Ovary (tissue), 9 donors: ENCODE data around the gene NEMF. TPM values are rescaled to one million over a fixed set of nuclear protein-coding genes. Genes with fewer than 3 reads are reported as not detected.

Source experiments
- DNase-seq, 5 donors: peaks; one replicate each; pipeline ENCODE4 v3.0.0-alpha.2; 2019 to 2020
- H3K27ac ChIP-seq, 2 donors: fragments of 200-600 bp; one replicate each; pipeline versions ENCODE4 v1.5.1 to v1.8.0; 2019 to 2022
- H3K27me3 ChIP-seq: fragments of 200-600 bp; one replicate; pipeline ENCODE4 v1.8.0; 2022
- H3K36me3 ChIP-seq: fragments of 200-600 bp; sonication (generic); one replicate; pipeline ENCODE4 v1.5.1; 2019
- H3K4me1 ChIP-seq: one replicate; pipeline ENCODE4 v1.8.1; 2013; ENCODE audit warnings: mild to moderate bottlenecking, moderate library complexity; ENCODE audit not compliant: insufficient read depth
- H3K4me3 ChIP-seq: fragments of 200-600 bp; sonication (generic); one replicate; pipeline ENCODE4 v1.5.1; 2017
- H3K9me3 ChIP-seq, 2 donors: fragments of 200-600 bp in 1 of 2; sonication (generic) in 1 of 2; one replicate each; pipeline versions ENCODE4 v1.5.1 to v1.8.1; 2013 to 2019; ENCODE audit warnings: mild to moderate bottlenecking in 1 of 2, moderate library complexity in 1 of 2
- CTCF ChIP-seq, 3 donors: fragments of 450-650 bp in 2 of 3; fragments of 200-600 bp in 1 of 3; IDR thresholded peaks; one replicate each; pipeline versions ENCODE4 v1.5.1 to v1.8.0; 2016 to 2022; ENCODE audit warnings: antibody characterized with exemption in 3 of 3, mild to moderate bottlenecking in 1 of 3
- EP300 ChIP-seq: sonication (generic); formaldehyde crosslinking; IDR thresholded peaks from one replicate; pipeline ENCODE4 v1.6.1; 2017; ENCODE audit warnings: antibody characterized with exemption
- POLR2A ChIP-seq: fragments of 450-650 bp; IDR thresholded peaks from one replicate; pipeline ENCODE4 v1.6.1; 2017; ENCODE audit warnings: antibody characterized with exemption, mild to moderate bottlenecking, moderate library complexity
- WGBS, 3 donors: extraction: QIAGEN DNeasy Blood & Tissue Kit in 1 of 3; methylation state at CpG; one replicate each; pipeline versions ENCODE4 v1.1.5 to v1.1.7; 2013 to 2017; 5-methylcytosine and 5-hydroxymethylcytosine counted together
- intact Hi-C, 4 donors: fragments of 100-400 bp; cut with DNase I; formaldehyde crosslinking; loops; one replicate each; pipeline versions ENCODE4 v1.11.0 to v1.15.1; 2022 to 2023
- polyA plus RNA-seq, 2 donors: library from polyadenylated mRNA; stranded (reverse); fragments of 200-250 nt in 1 of 2; fragments of 350-450 nt in 1 of 2; fragmentation: Illumina TruSeq in 1 of 2; extraction: RNeasy Lipid Tissue Mini Kit (QIAGEN cat#74804) in 1 of 2; gene quantifications; one replicate each; pipeline ENCODE4 v1.2.3, GENCODE V29; 2013 to 2014
- total RNA-seq, 7 donors: library from RNA; depleted of rRNA in 2 of 7; stranded (reverse); fragments of >200 nt in 2 of 7; fragmentation: NEBNext Ultra II Directional in 3 of 7; extraction: Animal tissue kit (Norgen Biotek cat#: 25700) in 3 of 7; gene quantifications; one replicate each; pipeline versions ENCODE4 v1.1.0 to v1.2.4, GENCODE V29; 2016 to 2023
- donor health status: DM: no; HTN: no; CAD: no; lungs with moderate emphysema.
- donor health status: DM: no; HTN: no; CAD: no.
- donor health status: Bipolar disorder and iron deficiency.
- donor health status: DM: yes; HTN: yes; CAD: no.
- donor health status: DM: no; HTN: no; CAD: no.
- donor health status: DM: yes; HTN: yes; CAD: no.

NEMF gene
- total and polyA plus RNA-seq, 9 donors = 20.9 to 98.9 (median 68.6) TPM

GRCh38 chr14:49857427-49858003, 4.9 kb upstream of the NEMF start:
- no peak for TF ChIP-seq POLR2A
- TF ChIP-seq EP300 = no peak
- no peak for TF ChIP-seq CTCF (IDR thresholded peaks at IDR 0.05)
- H3K9me3 ChIP-seq = no peaks in the 10 kb centered on the region
- H3K36me3 ChIP-seq = no peaks in the 10 kb centered on the region
- intact Hi-C loops = loop anchor here in 1 of 4 donors (10.0 kb wide), 1 partner anchor 223 kb away; the partner anchor contains the start of gene DNAAF2
- H3K4me3 ChIP-seq = no peak overlapping the region
- no peaks in the 10 kb centered on the region for H3K4me1 ChIP-seq
- no peak overlapping the region for H3K27ac ChIP-seq
- DNase-seq = no peak
- H3K27me3 ChIP-seq = no peaks in the 10 kb centered on the region
- WGBS, 3 donors = 85 to 93% (median 88%) methylated on average over 6 of the region's 6 CpGs

- Histone ChIP-seq H3K27ac (no peak overlapping the region), H3K27me3 (no peaks in the 10 kb centered on the region), H3K9me3 (no peaks in the 10 kb centered on the region), H3K4me3 (peak overlapping the region; percentile 84), H3K4me1 (no peaks in the 10 kb centered on the region), H3K36me3 (no peaks in the 10 kb centered on the region)
- TF ChIP-seq POLR2A (no peak), CTCF (IDR thresholded peaks at IDR 0.05) (peak; percentile 53 to 73 (median 66))
- 10% methylated on average over 27 of the region's 27 CpGs for WGBS, 3 donors
- DNase-seq = peak; percentile 48 to 72 (median 62)
- intact Hi-C loops = loop anchor here in 2 of 4 donors (1.0 to 10.0 kb wide), 2 partner anchors 219 kb away; partner anchors contain the start of gene DNAAF2 (in 1 of the 2)
Observed at GRCh38 chr14:49853572-49854375, 1.2 kb upstream of the NEMF start.

GRCh38 chr14:49853158-49853477, 530 bp upstream of the NEMF start:
- Histone ChIP-seq H3K9me3 (no peaks in the 10 kb centered on the region), H3K4me3 (peak overlapping the region; percentile 84), H3K36me3 (no peaks in the 10 kb centered on the region), H3K27me3 (no peaks in the 10 kb centered on the region), H3K27ac (peak overlapping the region; percentile 71 to 73), H3K4me1 (no peaks in the 10 kb centered on the region)
- WGBS, 3 donors = 0 to 2% (median 1%) methylated on average over 14 of the region's 14 CpGs
- intact Hi-C loops = loop anchor here in 2 of 4 donors (1.0 to 10.0 kb wide), 2 partner anchors 218 to 219 kb away; partner anchors contain the start of gene DNAAF2 (in 1 of the 2)
- TF ChIP-seq POLR2A = no peak
- peak in 1 of 3 donors; percentile 7 for TF ChIP-seq CTCF (IDR thresholded peaks at IDR 0.05)
- TF ChIP-seq EP300 = no peak
- DNase-seq = no peak

- Histone ChIP-seq H3K9me3 (no peaks in the 10 kb centered on the region), H3K27me3 (no peaks in the 10 kb centered on the region), H3K36me3 (no peaks in the 10 kb centered on the region), H3K4me3 (peak overlapping the region; percentile 84), H3K27ac (peak overlapping the region in 1 of 2 donors; percentile 71), H3K4me1 (no peaks in the 10 kb centered on the region)
- DNase-seq = no peak
- TF ChIP-seq CTCF (IDR thresholded peaks at IDR 0.05) (no peak), EP300 (no peak), POLR2A (no peak)
- intact Hi-C loops = loop anchor here in 1 of 4 donors (10.0 kb wide), 1 partner anchor 217 kb away; the partner anchor contains the start of gene DNAAF2
- 1 to 6% (median 3%) methylated on average over 7 of the region's 7 CpGs for WGBS, 3 donors
Observed at GRCh38 chr14:49851813-49852212, 775 bp downstream of the NEMF start.
